ENCODE measurements around the gene MBD3L4.
"Not testable (repeated sequence)": the region's sequence is repeated elsewhere in the genome, so short reads cannot be mapped to it uniquely, and the experiment has no call there.

The MBD3L4 gene

GRCh38 chr19:7040079-7040478, at the start of gene MBD3L4:
Gene MBD3L4 (minus strand): TSS chr19:7040179. CDS start chr19:7040144, 35 bp downstream.
- not testable (repeated sequence) for DNase-seq (ENCODE audit: low read depth)

- no peak for DNase-seq (ENCODE audit: low read depth)
Observed at GRCh38 chr19:7088999-7089398, 49.0 kb upstream of the MBD3L4 start.

- DNase-seq (ENCODE audit: low read depth), result no peak
Observed at GRCh38 chr19:7083076-7083956, 43.3 kb upstream of the MBD3L4 start.

- no peak for DNase-seq (ENCODE audit: low read depth)
Observed at GRCh38 chr19:7078008-7078407, 38.0 kb upstream of the MBD3L4 start.

GRCh38 chr19:7076151-7076550, 36.2 kb upstream of the MBD3L4 start:
- no peak for DNase-seq (ENCODE audit: low read depth)

- DNase-seq (ENCODE audit: low read depth), result no peak
Observed at GRCh38 chr19:7074705-7075282, 34.8 kb upstream of the MBD3L4 start.

GRCh38 chr19:7072541-7072940, 32.6 kb upstream of the MBD3L4 start:
- DNase-seq (ENCODE audit: low read depth), result no peak

GRCh38 chr19:7069904-7070226, 29.9 kb upstream of the MBD3L4 start:
- DNase-seq (ENCODE audit: low read depth), result no peak

GRCh38 chr19:7069042-7069903, 29.3 kb upstream of the MBD3L4 start, which contains the start of gene ZNF557:
Gene ZNF557 (plus strand): TSS chr19:7069703. CDS start chr19:7075075, 5,372 bp downstream.
- peak; percentile 97 for DNase-seq (ENCODE audit: low read depth)

- DNase-seq (ENCODE audit: low read depth), result no peak
Observed at GRCh38 chr19:7068599-7068998, 28.6 kb upstream of the MBD3L4 start.

- DNase-seq (ENCODE audit: low read depth), result no peak
Observed at GRCh38 chr19:7067716-7068115, 27.7 kb upstream of the MBD3L4 start.

GRCh38 chr19:7067122-7067521, 27.1 kb upstream of the MBD3L4 start:
- DNase-seq (ENCODE audit: low read depth), result not testable (repeated sequence)

GRCh38 chr19:7063764-7064418, 23.9 kb upstream of the MBD3L4 start:
- DNase-seq (ENCODE audit: low read depth), result no peak

GRCh38 chr19:7063339-7063738, 23.4 kb upstream of the MBD3L4 start:
- no peak for DNase-seq (ENCODE audit: low read depth)

- not testable (repeated sequence) for DNase-seq (ENCODE audit: low read depth)
Observed at GRCh38 chr19:7059977-7060376, 20.0 kb upstream of the MBD3L4 start.

GRCh38 chr19:7058576-7058975, 18.6 kb upstream of the MBD3L4 start, which contains the start of gene MBD3L3:
Gene MBD3L3 (minus strand): TSS chr19:7058676. CDS start chr19:7058605, 71 bp downstream.
- DNase-seq (ENCODE audit: low read depth), result not testable (repeated sequence)

- not testable (repeated sequence) for DNase-seq (ENCODE audit: low read depth)
Observed at GRCh38 chr19:7056371-7056770, 16.4 kb upstream of the MBD3L4 start.

GRCh38 chr19:7055679-7056078, 15.7 kb upstream of the MBD3L4 start:
- not testable (repeated sequence) for DNase-seq (ENCODE audit: low read depth)

- DNase-seq (ENCODE audit: low read depth), result not testable (repeated sequence)
Observed at GRCh38 chr19:7054635-7055368, 14.8 kb upstream of the MBD3L4 start.

- DNase-seq (ENCODE audit: low read depth), result not testable (repeated sequence)
Observed at GRCh38 chr19:7052896-7053295, 12.9 kb upstream of the MBD3L4 start.

GRCh38 chr19:7051421-7051820, 11.4 kb upstream of the MBD3L4 start:
- DNase-seq (ENCODE audit: low read depth), result not testable (repeated sequence)

All from activated T-cell treated with anti-CD3 and anti-CD28 coated beads for 24 hours (primary cell).